OCI-LY7 (cell line): ENCODE data around the gene DCAF8.

ENCODE experiments used
- EZH2phosphoT487 ChIP-seq: fragments of 200-600 bp; sonication (generic); IDR thresholded peaks from 2 replicates; pipeline ENCODE4 v1.6.1; 2018; ENCODE audit warnings: low read depth, borderline replicate concordance, mild to moderate bottlenecking, mixed run types, antibody characterized with exemption, low read length, moderate library complexity, mixed read lengths
- TF ChIP-seq, protein P1 (sequence below): fragments of 200-600 bp; sonication (generic); conservative IDR thresholded peaks from 2 replicates; pipeline ENCODE4 v1.5.1; 2014; ENCODE audit warnings: mild to moderate bottlenecking, antibody characterized with exemption, low read length, moderate library complexity, mixed read lengths

- TF ChIP-seq, protein P1, sequence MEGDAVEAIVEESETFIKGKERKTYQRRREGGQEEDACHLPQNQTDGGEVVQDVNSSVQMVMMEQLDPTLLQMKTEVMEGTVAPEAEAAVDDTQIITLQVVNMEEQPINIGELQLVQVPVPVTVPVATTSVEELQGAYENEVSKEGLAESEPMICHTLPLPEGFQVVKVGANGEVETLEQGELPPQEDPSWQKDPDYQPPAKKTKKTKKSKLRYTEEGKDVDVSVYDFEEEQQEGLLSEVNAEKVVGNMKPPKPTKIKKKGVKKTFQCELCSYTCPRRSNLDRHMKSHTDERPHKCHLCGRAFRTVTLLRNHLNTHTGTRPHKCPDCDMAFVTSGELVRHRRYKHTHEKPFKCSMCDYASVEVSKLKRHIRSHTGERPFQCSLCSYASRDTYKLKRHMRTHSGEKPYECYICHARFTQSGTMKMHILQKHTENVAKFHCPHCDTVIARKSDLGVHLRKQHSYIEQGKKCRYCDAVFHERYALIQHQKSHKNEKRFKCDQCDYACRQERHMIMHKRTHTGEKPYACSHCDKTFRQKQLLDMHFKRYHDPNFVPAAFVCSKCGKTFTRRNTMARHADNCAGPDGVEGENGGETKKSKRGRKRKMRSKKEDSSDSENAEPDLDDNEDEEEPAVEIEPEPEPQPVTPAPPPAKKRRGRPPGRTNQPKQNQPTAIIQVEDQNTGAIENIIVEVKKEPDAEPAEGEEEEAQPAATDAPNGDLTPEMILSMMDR: no peak
- no peak for TF ChIP-seq EZH2phosphoT487
Measured at GRCh38 chr1:160214481-160215140, 47.7 kb downstream of the DCAF8 start.
